Stimulated activated CD4-positive, alpha-beta T cell treated with anti-CD3 and anti-CD28 coated beads, Interleukin-15, amount 100 ng/mL, for 24 hours (primary cell): ENCODE data around the gene ZNF526.

Source experiments
- DNase-seq: peaks from one replicate; pipeline ENCODE4 v3.0.0-alpha.2; 2020

The ZNF526 gene

GRCh38 chr19:42219812-42220750 lies at the start of gene ZNF526:
TSS of gene ZNF526 (plus strand) at chr19:42220312. CDS start at chr19:42224404, 4,092 bp downstream.
- peak; percentile 98 for DNase-seq

- DNase-seq: no peak
Measured at GRCh38 chr19:42170715-42171114, 49.4 kb upstream of the ZNF526 start.

GRCh38 chr19:42172261-42172660 lies 47.9 kb upstream of the ZNF526 start:
- DNase-seq: no peak

- no peak for DNase-seq
Measured at GRCh38 chr19:42173695-42174094, 46.4 kb upstream of the ZNF526 start.

GRCh38 chr19:42174188-42174587 lies 45.9 kb upstream of the ZNF526 start:
- DNase-seq: no peak

GRCh38 chr19:42174958-42175734 lies 45.0 kb upstream of the ZNF526 start:
- DNase-seq: no peak

- DNase-seq: peak; percentile 37
Measured at GRCh38 chr19:42175952-42176648, 44.0 kb upstream of the ZNF526 start.

GRCh38 chr19:42176649-42176989 lies 43.5 kb upstream of the ZNF526 start:
- no peak for DNase-seq

- DNase-seq: peak; percentile 86
Measured at GRCh38 chr19:42176990-42177685, 43.0 kb upstream of the ZNF526 start.

- DNase-seq: no peak
Measured at GRCh38 chr19:42177686-42178019, 42.5 kb upstream of the ZNF526 start.

- DNase-seq: no peak
Measured at GRCh38 chr19:42178791-42179674, 41.1 kb upstream of the ZNF526 start.

- DNase-seq: peak; percentile 83
Measured at GRCh38 chr19:42184401-42184861, 35.7 kb upstream of the ZNF526 start.

- DNase-seq: no peak
Measured at GRCh38 chr19:42185277-42185676, 34.8 kb upstream of the ZNF526 start.

GRCh38 chr19:42188665-42189064 lies 31.4 kb upstream of the ZNF526 start:
- no peak for DNase-seq

GRCh38 chr19:42189133-42189532 lies 31.0 kb upstream of the ZNF526 start:
- DNase-seq: no peak

GRCh38 chr19:42191330-42191729 lies 28.8 kb upstream of the ZNF526 start:
- no peak for DNase-seq

GRCh38 chr19:42191855-42192254 lies 28.3 kb upstream of the ZNF526 start:
- peak; percentile 53 for DNase-seq

- DNase-seq: no peak
Measured at GRCh38 chr19:42193294-42193693, 26.8 kb upstream of the ZNF526 start.

GRCh38 chr19:42193706-42194105 lies 26.4 kb upstream of the ZNF526 start:
- DNase-seq: no peak

- DNase-seq: no peak
Measured at GRCh38 chr19:42196011-42197001, 23.8 kb upstream of the ZNF526 start.
